ENCODE measurements around the gene CARD11.
A peak's percentile ranks its signal among the peaks of the same experiment; 100 is the strongest.

CARD11 gene

DNA sequence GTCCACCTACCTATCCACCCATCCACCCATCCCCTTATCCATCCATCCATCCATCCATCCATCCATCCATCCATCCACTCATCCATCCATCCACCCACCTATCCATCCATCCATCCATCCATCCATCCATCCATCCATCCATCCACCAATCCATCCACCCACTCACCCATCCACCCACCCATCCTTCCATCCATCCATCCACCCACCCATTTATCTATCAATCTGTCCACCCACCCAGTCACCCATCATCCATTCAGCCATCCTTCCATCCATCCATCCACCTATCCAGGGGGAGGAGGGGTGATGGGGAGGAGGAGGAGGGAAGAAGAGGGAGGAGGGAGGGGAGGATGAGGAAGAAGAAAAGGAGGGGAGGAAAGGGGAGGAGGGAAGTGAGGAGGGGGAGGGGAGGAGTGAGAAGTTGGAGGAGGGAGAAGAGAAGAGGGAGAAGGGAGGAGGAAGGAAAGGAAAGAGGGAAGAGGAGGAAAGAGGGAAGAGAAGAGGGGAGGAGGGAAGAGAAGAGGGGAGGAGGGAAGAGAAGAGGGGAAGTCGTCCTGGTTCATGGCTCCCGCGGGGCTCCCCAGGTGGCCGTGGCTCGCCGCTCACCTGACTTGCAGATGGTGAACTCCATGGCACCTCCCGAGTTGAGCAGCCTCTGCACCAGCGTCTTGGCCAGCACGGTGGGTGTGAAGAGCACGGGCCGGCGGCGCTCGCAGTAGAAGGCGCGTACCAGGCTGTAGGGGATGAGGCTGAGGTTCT lies 130.8 kb downstream of the CARD11 start:
- no peak for DNase-seq (ENCODE audit: low read depth in 3 of 3, low spot score in 1 of 3)

DNA sequence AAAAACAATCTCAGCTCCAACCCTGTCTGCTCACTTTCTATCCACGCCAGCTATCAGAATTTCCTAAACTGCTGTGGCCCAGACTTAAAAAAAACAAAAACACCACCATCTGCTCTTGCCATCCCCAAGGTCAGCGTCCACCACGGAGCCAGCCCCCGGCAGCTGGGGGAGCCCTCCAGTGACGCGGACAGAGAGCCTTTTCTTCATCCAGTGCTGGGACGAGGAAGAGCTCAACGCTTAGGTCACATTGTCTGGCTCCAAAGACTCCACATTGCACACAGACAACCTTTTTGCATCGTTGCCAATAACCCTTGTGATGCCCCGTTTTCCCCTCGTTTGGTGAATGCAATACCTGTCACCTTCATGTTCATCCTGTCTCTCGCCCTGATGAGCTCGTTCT lies 132.2 kb downstream of the CARD11 start:
- DNase-seq (ENCODE audit: low read depth in 3 of 3, low spot score in 1 of 3), result no peak

DNA sequence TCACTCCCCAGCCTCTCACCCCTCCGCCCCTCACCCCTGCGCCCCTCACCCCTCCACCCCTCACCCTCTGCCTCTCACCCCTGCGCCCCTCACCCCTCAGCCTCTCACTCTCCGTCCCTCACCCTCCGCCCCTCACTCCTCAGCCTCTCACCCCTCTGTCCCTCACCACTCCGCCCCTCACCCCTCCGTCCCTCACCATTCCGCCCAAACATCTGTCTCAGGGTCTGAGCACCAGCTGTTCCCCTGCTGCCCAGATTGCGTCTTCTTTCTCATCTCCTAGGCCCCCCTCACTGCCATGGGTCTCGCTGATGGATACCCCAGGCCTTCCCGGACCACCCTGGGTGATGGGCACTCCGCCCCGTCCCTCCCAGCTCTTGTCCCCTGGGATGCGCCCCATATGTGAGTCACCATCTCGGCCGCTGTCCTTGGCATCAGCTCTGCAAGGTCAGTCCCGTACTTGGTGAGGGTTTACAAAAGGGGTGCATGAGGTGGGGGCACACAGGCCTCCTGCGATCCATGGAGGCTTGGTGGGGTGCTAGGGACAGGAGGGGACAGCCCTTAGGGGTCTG lies 134.1 kb downstream of the CARD11 start:
- DNase-seq (ENCODE audit: low read depth in 3 of 3, low spot score in 1 of 3), result no peak

DNA sequence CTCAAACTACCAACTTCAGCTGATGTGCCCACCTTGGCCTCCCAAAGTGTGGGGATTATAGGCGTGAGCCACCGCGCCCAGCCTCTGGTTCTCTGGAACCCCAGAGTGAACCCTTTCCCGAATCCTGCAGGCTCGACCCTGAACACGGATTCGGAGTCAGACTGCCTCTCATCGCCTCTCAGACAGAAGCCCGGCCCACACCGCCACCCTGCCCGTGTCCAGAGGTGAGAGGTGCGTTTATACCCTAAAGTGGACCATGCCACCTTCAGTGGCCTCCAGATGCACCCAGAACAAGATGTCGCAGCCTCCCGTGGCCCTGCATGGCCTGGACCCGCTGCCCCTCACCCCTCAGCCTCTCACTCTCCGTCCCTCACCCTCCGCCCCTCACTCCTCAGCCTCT lies 134.6 kb downstream of the CARD11 start:
- no peak for DNase-seq (ENCODE audit: low read depth in 3 of 3, low spot score in 1 of 3)

- no peak for DNase-seq (ENCODE audit: low read depth in 3 of 3, low spot score in 1 of 3)
Observed at GRCh38 chr7:2908103-2908683, 135.5 kb downstream of the CARD11 start.

DNA sequence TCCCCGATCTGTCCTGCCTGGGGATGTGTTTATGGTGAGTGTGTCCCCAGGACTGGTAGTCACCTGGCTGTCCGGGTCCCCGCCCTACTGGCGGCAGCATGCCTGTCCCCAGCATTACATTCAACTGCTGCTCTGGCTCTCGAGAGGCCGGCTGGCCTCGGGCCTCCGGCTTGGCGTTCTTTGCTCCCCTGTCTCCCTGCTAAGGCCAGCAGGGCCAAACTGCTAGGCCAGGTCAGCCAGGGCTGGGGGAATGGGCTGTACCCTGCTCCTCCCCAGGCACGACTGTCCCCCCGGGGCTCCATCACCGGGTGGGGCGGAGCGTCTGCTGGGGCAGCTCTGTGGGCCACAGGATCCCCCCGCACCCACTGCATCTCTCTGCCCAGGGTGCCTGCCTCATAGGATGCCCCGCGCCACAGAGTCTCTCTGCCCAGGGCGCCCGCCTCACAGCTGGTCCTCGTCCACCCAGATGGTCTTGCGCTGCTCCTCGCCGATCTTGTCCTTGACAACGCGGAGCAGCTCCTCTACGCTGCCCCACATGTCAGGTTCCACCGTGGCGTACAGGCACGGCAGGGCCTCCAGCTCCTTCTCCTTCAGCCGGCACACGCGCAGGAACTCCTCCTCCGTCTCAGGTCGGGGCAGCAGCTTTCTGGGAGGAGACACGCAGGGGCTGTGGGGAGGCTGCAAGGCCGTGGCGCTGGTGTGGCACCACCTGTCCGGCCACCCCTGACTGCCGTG lies 137.3 kb downstream of the CARD11 start:
- no peak for DNase-seq (ENCODE audit: low read depth in 3 of 3, low spot score in 1 of 3)

- no peak for DNase-seq (ENCODE audit: low read depth in 3 of 3, low spot score in 1 of 3)
Observed at GRCh38 chr7:2905500-2905899, 138.2 kb downstream of the CARD11 start.

GRCh38 chr7:2905027-2905426 lies 138.6 kb downstream of the CARD11 start:
- no peak for DNase-seq (ENCODE audit: low read depth in 3 of 3, low spot score in 1 of 3)

- no peak for DNase-seq (ENCODE audit: low read depth in 3 of 3, low spot score in 1 of 3)
Observed at GRCh38 chr7:2904202-2904601, 139.5 kb downstream of the CARD11 start.

GRCh38 chr7:2903682-2904162 lies 139.9 kb downstream of the CARD11 start:
- DNase-seq (ENCODE audit: low read depth in 3 of 3, low spot score in 1 of 3), result no peak

DNA sequence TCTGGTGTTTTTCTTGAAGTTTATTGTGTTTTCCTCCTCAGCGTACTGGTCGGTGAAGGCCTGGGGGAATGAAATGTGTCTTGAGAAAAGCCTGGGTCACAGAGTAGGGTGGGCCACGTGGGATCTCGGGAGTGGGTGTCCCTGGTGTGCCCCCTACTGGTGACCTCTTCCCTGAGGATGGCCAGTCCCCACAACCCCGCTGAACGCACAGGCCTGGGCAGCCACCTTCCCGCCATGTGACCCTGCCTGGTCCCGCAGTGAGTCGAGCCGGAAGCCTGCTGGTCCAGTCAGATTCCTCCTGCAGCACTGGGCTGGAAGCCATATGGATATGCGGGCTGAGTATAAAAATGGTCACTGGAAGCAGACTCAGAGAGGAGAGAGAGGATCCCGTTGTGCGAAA lies 146.6 kb downstream of the CARD11 start:
- DNase-seq (ENCODE audit: low read depth in 3 of 3, low spot score in 1 of 3), result no peak

DNA sequence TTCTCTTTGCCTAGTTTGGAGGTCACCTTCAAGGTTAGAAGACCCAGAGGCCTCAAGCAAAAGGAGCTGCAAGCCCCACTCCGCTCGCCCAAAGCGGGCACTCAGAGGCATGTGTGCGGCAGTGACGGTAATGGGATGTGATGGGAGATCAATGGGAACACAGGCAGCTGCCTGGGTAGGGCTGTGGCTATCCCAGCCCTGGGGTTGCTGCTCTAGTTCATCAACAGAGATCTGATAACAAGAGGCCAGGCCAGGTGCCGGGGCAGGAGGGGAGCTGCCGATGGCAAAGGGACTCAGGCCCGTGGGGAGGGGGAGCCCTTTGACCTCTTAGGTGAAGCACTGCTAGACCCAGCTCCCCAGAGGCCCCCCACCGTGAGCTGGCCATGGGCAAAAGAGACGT lies 147.5 kb downstream of the CARD11 start:
- DNase-seq (ENCODE audit: low read depth in 3 of 3, low spot score in 1 of 3), result no peak

GRCh38 chr7:2894118-2894940 lies 149.3 kb downstream of the CARD11 start:
- peak in 1 of 3 donors; percentile 24 for DNase-seq (ENCODE audit: low read depth in 3 of 3, low spot score in 1 of 3)

DNA sequence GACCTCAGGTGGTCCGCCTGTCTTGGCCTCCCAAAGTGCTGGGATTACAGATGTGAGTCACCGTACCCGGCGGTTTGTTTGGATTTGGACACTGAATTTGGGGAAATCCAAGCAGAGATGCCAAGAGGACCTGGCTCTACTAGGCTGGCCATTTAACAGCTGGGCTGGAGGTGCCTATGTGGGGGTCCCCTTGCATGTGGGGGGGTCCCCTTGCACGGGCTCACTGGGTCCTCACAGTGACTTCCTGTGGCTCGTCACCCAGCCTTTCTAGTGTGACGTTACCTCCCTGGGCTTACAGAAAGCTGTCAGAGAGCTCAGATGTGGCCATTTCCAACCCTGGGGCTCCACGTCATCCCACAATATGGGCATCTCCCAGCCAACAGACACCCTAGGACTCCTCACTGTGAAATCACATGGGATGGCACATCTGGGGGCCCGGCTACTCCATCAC lies 150.2 kb downstream of the CARD11 start:
- DNase-seq (ENCODE audit: low read depth in 3 of 3, low spot score in 1 of 3), result no peak

DNA sequence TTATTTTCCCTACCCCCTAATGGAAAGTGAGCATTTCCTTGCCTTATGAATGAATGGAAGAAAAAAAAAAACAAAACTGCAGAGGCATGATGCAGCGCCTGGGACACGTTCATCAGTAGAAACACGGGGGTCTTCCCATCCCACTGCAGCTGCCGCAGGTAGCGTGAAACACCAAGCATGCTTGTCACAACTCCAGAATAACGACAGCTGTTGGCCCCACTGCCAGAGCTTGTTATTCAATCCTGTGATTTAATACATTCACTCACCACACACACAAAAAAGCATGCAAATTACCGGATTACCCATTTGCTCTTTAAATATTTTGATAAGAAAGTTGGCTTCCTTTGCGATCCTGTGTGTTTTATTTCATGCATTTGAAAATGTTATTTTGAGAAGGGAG lies 151.1 kb downstream of the CARD11 start:
- no peak for DNase-seq (ENCODE audit: low read depth in 3 of 3, low spot score in 1 of 3)

DNA sequence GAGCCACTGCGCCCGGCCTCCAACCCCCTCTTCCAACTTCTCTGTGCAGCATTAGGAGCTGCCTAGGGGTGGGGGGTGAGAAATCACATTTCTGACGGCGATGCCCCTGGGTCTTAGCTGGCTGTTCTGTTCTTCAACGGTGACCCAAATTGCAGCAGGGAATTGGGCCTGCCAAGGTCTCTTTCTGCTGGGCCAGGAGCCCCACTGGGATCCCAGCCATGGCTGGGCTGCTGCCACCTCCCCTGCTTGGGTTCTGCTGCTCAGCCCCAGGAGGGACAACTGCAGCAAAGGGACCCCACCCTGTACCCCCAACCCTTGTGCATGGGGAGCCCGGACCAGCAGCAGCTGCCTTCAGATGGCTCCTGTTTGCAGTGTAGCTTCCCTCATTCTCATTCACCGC lies 155.9 kb downstream of the CARD11 start:
- no peak for DNase-seq (ENCODE audit: low read depth in 3 of 3, low spot score in 1 of 3)

DNA sequence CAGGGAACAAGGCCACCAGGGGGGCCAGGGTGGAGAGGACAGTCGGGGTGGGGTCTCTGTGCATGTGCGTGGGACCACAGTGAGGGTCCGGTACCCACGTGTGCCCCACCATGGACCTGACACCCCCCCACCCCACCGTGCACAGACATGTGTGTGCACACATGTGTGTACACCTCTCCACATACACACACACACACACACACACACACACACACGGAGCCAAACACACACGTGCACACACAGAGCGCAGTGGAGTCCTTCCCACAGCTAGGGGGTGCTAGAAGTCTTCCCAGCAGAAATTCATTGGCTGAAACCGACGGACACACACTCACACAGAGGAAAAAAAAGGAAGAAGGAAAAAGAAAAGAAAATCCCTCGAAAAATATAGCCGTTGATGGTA lies 156.8 kb downstream of the CARD11 start:
- DNase-seq (ENCODE audit: low read depth in 3 of 3, low spot score in 1 of 3), result peak in 1 of 3 donors; percentile 18

GRCh38 chr7:2886391-2886790 lies 157.3 kb downstream of the CARD11 start:
- no peak for DNase-seq (ENCODE audit: low read depth in 3 of 3, low spot score in 1 of 3)

DNA sequence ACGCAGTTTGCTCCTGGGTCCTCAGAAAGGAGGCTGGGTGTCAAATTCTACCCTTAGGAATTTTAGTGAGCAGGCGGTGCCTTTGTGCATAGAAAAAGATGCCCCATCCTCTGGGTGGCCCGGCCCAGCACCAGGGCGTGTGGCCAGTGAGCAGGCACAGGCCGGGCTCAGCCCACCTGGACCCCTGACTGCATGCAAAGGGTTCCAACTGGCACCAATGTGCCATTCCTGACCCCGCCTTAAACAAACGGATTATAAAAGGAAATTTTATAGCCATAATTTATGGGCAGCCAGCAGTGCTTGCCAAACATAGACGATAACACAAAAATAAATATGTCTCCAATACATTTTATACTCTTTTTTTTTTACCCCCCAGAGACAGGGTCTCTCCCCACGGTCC lies 159.5 kb downstream of the CARD11 start:
- no peak for DNase-seq (ENCODE audit: low read depth in 3 of 3, low spot score in 1 of 3)

DNA sequence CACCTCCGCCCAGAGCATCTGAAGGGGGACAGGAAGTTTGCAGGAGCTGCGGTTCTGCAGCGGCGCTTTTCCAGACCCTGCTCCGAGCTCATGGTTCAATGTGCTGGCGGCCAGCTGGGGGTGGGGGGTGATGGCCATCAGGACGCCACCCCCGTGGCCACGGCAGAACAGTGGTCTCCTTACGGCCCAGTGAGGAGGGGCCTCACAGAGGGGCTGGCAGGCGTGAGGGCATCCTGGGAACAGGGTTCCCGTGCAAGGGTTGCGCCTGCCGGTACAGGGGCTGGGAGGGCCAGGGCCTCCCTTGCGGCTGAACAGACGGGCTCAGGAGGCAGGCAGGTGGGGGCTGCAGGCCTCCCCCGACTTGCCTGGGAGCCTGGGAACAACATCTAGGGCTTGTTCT lies 160.6 kb downstream of the CARD11 start:
- DNase-seq (ENCODE audit: low read depth in 3 of 3, low spot score in 1 of 3), result no peak

- DNase-seq (ENCODE audit: low read depth in 3 of 3, low spot score in 1 of 3), result no peak
Observed at GRCh38 chr7:2882111-2882510, 161.6 kb downstream of the CARD11 start.
